Kidney (tissue), 14 donors: ENCODE data around the gene PEPD. TPM values are rescaled to one million over a fixed set of nuclear protein-coding genes. Genes with fewer than 3 reads are reported as not detected.

ENCODE experiments used
- DNase-seq, 5 donors: peaks; one replicate each; pipeline ENCODE4 v3.0.0-alpha.2; 2013 to 2020
- FAIRE-seq: peaks from 2 replicates; lab custom pipeline; 2012; peaks lifted over from hg19 to GRCh38; lab: Jason Lieb, UNC
- H3K27ac ChIP-seq, 2 donors: one replicate each; pipeline ENCODE4 v1.7.0; 2013; ENCODE audit warnings: low read depth in 2 of 2, low read length in 2 of 2, inconsistent platforms in 1 of 2
- H3K27me3 ChIP-seq: one replicate; pipeline ENCODE4 v1.7.1; 2013; ENCODE audit warnings: low read length, inconsistent platforms; ENCODE audit not compliant: control insufficient read depth, insufficient read depth
- H3K36me3 ChIP-seq, 3 donors: one replicate each; pipeline versions ENCODE4 v1.7.0 to v1.7.1; 2013; ENCODE audit warnings: low read length in 3 of 3, control low read depth in 1 of 3, inconsistent platforms in 1 of 3; ENCODE audit not compliant: insufficient read depth in 3 of 3, control insufficient read depth in 2 of 3
- H3K4me1 ChIP-seq, 3 donors: one replicate each; pipeline versions ENCODE4 v1.7.0 to v1.7.1; 2013; ENCODE audit warnings: low read length in 3 of 3, inconsistent platforms in 1 of 3, low read depth in 1 of 3; ENCODE audit not compliant: control insufficient read depth in 2 of 3, insufficient read depth in 2 of 3
- H3K4me3 ChIP-seq, 3 donors: one replicate each; pipeline versions ENCODE4 v1.7.0 to v1.8.1; 2013; ENCODE audit warnings: low read length in 3 of 3, control low read depth in 1 of 3, inconsistent platforms in 1 of 3
- H3K9ac ChIP-seq, 3 donors: one replicate each; pipeline versions ENCODE4 v1.7.0 to v1.7.1; 2013; ENCODE audit warnings: low read length in 3 of 3, control low read depth in 1 of 3, inconsistent platforms in 1 of 3
- H3K9me3 ChIP-seq, 3 donors: one replicate each; pipeline versions ENCODE4 v1.7.0 to v1.7.1; 2013; ENCODE audit warnings: low read length in 3 of 3, control low read depth in 1 of 3, inconsistent platforms in 1 of 3; ENCODE audit not compliant: control insufficient read depth in 2 of 3, insufficient read depth in 1 of 3
- CTCF ChIP-seq: IDR thresholded peaks from 3 replicates; pipeline ENCODE4 v1.5.1; 2012; ENCODE audit warnings: mild to moderate bottlenecking, moderate library complexity, borderline replicate concordance; ENCODE audit not compliant: insufficient read depth; ENCODE audit errors: extremely low read depth
- intact Hi-C: fragments of 100-400 bp; cut with DNase I; formaldehyde crosslinking; loops from one replicate; pipeline ENCODE4 v1.11.1; 2022
- polyA plus RNA-seq: library from polyadenylated mRNA; stranded (reverse); fragments of 350-450 nt; fragmentation: Illumina TruSeq; extraction: RNeasy Lipid Tissue Mini Kit (QIAGEN cat#74804); gene quantifications from one replicate; pipeline ENCODE4 v1.2.3, GENCODE V29; 2014; ENCODE audit warnings: low read depth, low replicate concordance; ENCODE audit not compliant: insufficient read depth
- total RNA-seq: library from RNA; stranded (reverse); fragmentation: NEBNext Ultra II Directional; extraction: Animal tissue kit (Norgen Biotek cat#: 25700); gene quantifications from one replicate; pipeline ENCODE4 v1.2.1, GENCODE V29; 2021
- donor health status: control.
- donor health status: control.
- donor health status: control.
- donor health status: control.
- donor health status: control.
- donor health status: DM: yes; HTN: yes; CAD: no.
- donor health status: Normal renal cell carcinoma (clear cell type).

PEPD gene
- total and polyA plus RNA-seq, 2 donors from 2014 or later: 71.4 to 402 TPM

- Histone ChIP-seq H3K9ac (no peak overlapping the region), H3K36me3 (peaks cover 0 to 8% (median 4%) of the 10 kb centered on the region in 3 donors), H3K4me1 (no peaks in the 10 kb centered on the region), H3K4me3 (no peak overlapping the region), H3K27ac (no peak overlapping the region), H3K27me3 (no peaks in the 10 kb centered on the region), H3K9me3 (no peaks in the 10 kb centered on the region)
- DNase-seq: peak in 1 of 5 donors; percentile 12
- no peak for FAIRE-seq
- intact Hi-C loops: no loop called here
- TF ChIP-seq CTCF: no peak
Measured at GRCh38 chr19:33465371-33465770, 56.2 kb downstream of the PEPD start.

- no peak for FAIRE-seq
- H3K9me3 ChIP-seq: no peaks in the 10 kb centered on the region
Measured at GRCh38 chr19:33464733-33465115, 56.9 kb downstream of the PEPD start.

GRCh38 chr19:33464010-33464732, 57.4 kb downstream of the PEPD start:
- DNase-seq: peak in 1 of 5 donors; percentile 28
- Histone ChIP-seq H3K9me3 (no peaks in the 10 kb centered on the region), H3K9ac (no peak overlapping the region), H3K4me3 (no peak overlapping the region), H3K27me3 (no peaks in the 10 kb centered on the region), H3K36me3 (peaks cover 0 to 8% (median 4%) of the 10 kb centered on the region in 3 donors), H3K27ac (no peak overlapping the region), H3K4me1 (no peaks in the 10 kb centered on the region)
- intact Hi-C loops: no loop called here
- no peak for TF ChIP-seq CTCF
- FAIRE-seq: no peak

More at GRCh38 chr19:33464733-33465115, 56.9 kb downstream of the PEPD start:
- Histone ChIP-seq H3K4me3 (no peak overlapping the region), H3K36me3 (peaks cover 0 to 8% (median 4%) of the 10 kb centered on the region in 3 donors), H3K27ac (no peak overlapping the region), H3K27me3 (no peaks in the 10 kb centered on the region), H3K4me1 (no peaks in the 10 kb centered on the region), H3K9ac (no peak overlapping the region)
- DNase-seq: peak in 1 of 5 donors; percentile 15
- intact Hi-C loops: no loop called here
- TF ChIP-seq CTCF: no peak
